ENCODE measurements around the gene TLL1.

GRCh38 chr4:165986956-165987698, 114.1 kb downstream of the TLL1 start:
- TF ChIP-seq, protein P1, sequence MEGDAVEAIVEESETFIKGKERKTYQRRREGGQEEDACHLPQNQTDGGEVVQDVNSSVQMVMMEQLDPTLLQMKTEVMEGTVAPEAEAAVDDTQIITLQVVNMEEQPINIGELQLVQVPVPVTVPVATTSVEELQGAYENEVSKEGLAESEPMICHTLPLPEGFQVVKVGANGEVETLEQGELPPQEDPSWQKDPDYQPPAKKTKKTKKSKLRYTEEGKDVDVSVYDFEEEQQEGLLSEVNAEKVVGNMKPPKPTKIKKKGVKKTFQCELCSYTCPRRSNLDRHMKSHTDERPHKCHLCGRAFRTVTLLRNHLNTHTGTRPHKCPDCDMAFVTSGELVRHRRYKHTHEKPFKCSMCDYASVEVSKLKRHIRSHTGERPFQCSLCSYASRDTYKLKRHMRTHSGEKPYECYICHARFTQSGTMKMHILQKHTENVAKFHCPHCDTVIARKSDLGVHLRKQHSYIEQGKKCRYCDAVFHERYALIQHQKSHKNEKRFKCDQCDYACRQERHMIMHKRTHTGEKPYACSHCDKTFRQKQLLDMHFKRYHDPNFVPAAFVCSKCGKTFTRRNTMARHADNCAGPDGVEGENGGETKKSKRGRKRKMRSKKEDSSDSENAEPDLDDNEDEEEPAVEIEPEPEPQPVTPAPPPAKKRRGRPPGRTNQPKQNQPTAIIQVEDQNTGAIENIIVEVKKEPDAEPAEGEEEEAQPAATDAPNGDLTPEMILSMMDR (IDR thresholded peaks at IDR 0.05; ENCODE audit: low read depth, low read length) = no peak
- no peak for TF ChIP-seq EZH2phosphoT487 (IDR thresholded peaks at IDR 0.05; ENCODE audit: low read depth)
